ENCODE results near the gene C5orf63.
"Not testable (repeated sequence)": the region's sequence is repeated elsewhere in the genome, so short reads cannot be mapped to it uniquely, and the experiment has no call there.

The C5orf63 gene

GRCh38 chr5:127072861-127073846 is at the start of gene C5orf63:
Gene C5orf63 (minus strand): TSS chr5:127073502. CDS start chr5:127058995, 14,507 bp downstream.
- peak; percentile 13 for DNase-seq

GRCh38 chr5:127112347-127112864 is 39.1 kb upstream of the C5orf63 start:
- DNase-seq, result no peak

DNA sequence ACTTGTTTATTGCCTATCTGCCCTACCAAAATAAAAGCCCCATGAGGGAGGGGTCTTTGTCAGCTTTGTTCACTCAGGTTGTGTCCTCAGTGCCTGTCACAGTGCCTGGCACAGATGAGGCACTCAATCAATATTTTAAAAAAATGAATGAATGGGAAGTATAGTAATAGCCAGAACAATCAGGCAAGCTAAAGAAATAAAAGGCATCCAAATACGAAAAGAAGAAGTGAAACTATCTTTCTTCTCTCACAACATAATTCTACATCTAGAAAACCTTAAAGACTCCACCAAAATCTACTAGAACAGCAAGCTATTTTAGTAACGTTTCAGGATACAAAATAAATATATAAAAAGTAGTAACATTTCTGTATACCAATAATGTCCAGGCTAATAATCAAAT is 37.8 kb upstream of the C5orf63 start:
- DNase-seq, result no peak

DNA sequence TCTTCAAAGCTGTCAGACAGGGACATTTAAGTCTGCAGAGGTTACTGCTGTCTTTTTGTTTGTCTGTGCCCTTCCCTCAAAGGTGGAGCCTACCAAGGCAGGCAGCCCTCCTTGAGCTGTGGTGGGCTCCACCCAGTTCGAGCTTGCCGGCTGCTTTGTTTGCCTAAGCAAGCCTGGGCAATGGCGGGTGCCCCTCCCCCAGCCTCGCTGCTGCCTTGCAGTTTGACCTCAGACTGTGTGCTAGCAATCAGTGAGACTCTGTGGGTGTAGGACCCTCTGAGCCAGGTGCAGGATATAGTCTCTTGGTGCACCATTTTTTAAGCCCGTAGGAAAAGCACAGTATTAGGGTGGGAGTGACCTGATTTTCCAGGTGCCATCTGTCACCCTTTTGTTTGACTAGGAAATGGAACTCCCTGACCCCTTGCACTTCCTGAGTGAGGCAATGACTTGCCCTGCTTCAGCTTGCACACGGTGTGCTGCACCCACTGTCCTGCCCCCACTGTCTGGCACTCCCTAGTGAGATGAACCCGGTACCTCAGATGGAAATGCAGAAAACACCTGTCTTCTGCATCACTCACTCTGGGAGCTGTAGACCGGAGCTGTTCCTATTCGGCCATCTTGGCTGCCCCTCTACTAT is 35.4 kb upstream of the C5orf63 start:
- not testable (repeated sequence) for DNase-seq

GRCh38 chr5:127101935-127102334 is 28.6 kb upstream of the C5orf63 start:
- DNase-seq, result no peak

DNA sequence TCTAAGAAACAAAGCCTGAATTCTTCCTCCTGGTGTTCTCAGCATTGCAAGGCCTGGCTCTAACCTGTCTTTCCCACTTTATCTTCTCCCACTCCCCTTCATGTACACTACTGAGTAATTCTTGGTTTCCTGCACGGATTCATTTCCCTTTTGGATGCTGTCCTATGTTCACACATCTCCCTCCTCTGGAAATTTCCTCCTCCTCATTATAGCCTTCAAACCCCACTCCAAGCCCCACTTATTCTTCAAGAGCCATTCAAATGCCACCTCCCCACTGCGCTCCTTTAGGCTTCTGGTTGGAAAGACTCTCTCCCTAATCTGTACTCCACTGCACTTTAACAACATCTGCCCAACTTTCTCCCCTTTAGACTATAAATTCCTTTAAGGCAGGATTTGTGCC is 28.2 kb upstream of the C5orf63 start:
- DNase-seq, result no peak

GRCh38 chr5:127098241-127098640 is 24.9 kb upstream of the C5orf63 start:
- no peak for DNase-seq

DNA sequence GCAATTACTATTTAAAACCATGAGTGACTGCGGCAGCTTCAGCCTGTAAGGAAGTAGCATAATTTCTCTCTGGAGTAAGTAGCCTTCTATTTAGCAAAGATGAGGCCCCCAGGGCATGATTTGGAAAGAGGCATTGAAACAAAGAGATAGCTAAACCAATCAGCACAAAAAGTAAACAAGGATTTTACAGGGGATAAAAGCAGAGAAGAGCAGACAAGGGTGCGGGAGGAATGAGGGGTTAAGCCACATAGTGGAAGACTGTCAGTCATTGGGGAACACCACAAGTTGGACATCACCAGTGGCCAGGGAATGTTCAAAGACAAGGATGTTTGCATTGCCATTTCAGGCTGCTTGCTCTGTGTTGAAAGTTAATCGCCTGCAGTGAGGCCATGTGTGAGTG is 24.0 kb upstream of the C5orf63 start:
- DNase-seq, result no peak

DNA sequence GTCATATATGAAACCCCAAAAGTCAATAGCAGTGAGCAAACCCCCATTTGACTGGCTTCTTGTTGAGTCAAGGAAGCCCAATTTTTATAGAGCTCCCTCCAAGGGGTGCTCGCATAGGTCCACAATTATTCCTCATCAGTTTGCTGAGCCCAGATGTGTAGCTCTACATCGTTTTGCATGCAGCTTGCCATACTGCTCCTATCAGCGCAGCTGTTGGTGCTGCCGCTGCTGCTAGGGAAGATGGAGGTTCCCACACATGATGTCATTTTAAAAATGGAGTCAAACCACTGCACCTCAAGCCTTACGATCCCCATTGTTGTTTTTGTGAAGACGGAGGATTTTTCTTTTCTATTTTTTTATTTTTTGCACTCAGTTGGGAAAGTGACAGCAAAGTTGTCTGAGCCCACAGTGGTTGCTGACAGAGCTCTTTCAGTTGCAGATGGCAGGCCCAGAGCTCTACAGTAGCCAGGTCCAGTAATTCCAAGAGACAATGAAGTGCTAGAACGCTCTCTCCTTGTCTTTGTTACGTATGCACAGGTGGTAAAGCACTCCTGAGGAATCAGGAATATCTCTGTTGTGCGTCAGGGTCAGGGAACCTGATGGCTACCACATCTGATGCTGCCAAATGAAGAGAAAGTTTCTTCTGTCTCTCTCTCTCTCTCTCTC is 23.2 kb upstream of the C5orf63 start:
- DNase-seq, result no peak

DNA sequence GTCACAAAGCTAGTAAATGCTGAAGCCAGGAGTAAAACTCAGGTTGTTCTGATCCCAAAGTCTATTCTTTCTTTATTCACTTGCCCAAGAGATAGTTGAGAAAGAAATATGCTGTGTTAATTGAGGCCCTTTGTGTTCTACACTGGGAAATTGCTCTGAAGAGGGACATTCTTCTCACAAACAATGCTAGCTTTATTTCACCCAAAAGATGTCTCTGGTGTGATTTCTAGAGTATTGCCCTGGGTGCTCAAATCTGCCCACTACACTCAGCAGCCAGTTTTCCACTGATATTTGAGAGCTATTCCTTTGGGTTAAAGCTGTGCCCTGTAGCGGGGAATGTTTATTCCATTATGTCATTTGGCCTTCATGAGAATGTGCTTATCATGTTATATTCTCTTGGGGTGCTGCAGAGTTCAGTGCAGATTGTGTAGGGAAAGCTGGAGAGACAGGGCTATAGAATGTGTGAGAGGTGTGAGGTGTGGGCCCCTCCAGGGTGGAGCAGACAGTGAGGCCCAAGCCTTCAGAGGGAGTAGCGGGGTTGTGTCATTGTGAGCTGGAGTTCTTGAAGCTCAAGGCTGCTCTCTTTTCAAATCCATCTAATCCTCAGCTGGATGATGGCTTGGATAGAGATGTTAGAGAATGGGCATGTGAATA is 21.0 kb upstream of the C5orf63 start:
- DNase-seq, result no peak

DNA sequence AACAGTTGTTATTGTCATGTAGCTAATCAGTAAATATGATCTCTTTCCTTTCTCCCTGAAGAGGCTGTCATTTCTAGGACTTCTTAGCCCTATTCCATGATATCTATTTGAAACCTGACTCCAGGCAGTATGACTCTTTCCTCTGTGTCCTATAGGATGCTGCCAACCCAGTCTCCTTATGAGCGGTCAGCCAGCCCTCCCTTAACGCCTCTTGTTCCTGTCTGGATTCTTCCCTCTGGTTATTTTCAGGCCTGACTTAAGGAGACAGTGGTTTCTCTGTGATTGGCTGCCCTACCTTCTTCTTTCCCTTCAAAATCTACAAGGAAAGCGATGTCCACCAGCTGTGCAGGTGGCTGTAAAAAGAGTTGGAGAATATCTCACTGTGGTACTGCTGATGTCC is 19.4 kb upstream of the C5orf63 start:
- DNase-seq, result no peak

GRCh38 chr5:127089191-127089590 is 15.9 kb upstream of the C5orf63 start:
- DNase-seq, result no peak

- DNase-seq, result no peak
Measured at GRCh38 chr5:127088251-127088650, 14.9 kb upstream of the C5orf63 start.

DNA sequence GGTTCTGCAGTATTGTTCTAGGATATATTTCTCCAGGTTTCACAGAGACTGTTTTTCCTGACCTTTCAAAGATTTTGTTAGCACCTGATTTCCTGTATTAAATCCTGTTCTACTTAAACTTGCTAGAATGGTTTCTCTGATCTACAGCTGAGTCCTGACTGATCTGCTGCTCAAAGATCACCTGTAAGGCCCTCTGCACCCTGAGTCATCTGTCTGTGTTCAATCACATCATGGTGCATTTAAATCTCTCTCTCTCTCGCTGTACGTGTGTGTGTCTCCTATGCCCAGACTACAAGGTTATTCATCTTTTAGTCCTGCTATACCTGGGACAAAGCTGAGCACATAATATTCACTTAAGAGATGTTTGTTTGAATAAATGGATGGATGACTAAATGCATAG is 13.3 kb upstream of the C5orf63 start:
- no peak for DNase-seq

DNA sequence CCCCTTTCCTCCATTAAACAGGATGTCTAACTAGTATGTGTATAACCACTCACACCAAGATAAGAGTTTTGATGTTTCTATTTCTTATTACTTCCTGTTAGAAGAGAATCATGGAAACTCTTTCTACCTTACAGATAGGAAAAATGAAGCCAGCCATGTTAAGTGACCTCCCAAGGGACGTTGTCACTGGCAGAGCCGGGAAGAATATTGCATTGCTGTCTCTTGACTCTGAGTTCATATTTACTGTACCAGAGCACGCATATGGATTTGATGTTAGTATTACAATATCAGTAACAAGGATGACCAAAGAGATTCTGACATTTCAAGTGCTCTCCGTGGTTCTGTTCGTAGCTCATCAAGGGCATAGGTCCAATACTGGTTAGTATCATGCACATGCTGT is 12.5 kb upstream of the C5orf63 start:
- no peak for DNase-seq

- no peak for DNase-seq
Measured at GRCh38 chr5:127085371-127085770, 12.1 kb upstream of the C5orf63 start.

- no peak for DNase-seq
Measured at GRCh38 chr5:127084656-127085055, 11.4 kb upstream of the C5orf63 start.

- DNase-seq, result no peak
Measured at GRCh38 chr5:127083711-127084110, 10.4 kb upstream of the C5orf63 start.

- no peak for DNase-seq
Measured at GRCh38 chr5:127079994-127080491, 6.7 kb upstream of the C5orf63 start.

DNA sequence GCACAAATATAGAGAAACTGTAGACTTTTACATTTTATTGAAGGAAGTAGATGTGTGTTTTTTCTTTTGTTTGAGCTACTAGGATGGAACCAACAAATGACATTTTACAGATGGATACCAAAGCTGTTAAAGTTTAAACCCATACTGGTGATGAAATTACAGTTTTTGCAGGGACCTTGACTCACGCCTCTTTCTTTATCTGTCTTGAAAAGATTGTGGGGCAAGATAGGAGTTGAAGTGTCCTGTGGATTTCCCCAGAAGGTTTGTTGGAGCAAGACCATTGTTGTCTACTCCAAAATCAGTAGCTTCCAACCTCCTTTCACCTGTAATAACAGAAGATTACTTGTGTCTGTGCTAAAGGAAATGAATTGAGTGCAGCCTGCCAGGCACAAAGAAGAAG is 4.1 kb upstream of the C5orf63 start:
- DNase-seq, result no peak

- DNase-seq, result no peak
Measured at GRCh38 chr5:127076315-127077129, 3.2 kb upstream of the C5orf63 start.

GRCh38 chr5:127074466-127074865 is 1.2 kb upstream of the C5orf63 start:
- no peak for DNase-seq

All from cortex of kidney (tissue), 1 donor.